Neuron (in vitro differentiated cells): ENCODE data around the gene NYAP1.

Source experiments
- H2AFZ ChIP-seq: one replicate; pipeline ENCODE4 v1.6.1; 2013; ENCODE audit warnings: low read depth, mild to moderate bottlenecking, inconsistent platforms, low read length, moderate library complexity
- H3K27me3 ChIP-seq: one replicate; pipeline ENCODE4 v1.6.1; 2013; ENCODE audit warnings: low read length; ENCODE audit not compliant: insufficient read depth
- H3K36me3 ChIP-seq: one replicate; pipeline ENCODE4 v1.6.1; 2013; ENCODE audit warnings: low read length; ENCODE audit not compliant: insufficient read depth
- H3K4me1 ChIP-seq: one replicate; pipeline ENCODE4 v1.6.1; 2013; ENCODE audit warnings: low read length; ENCODE audit not compliant: insufficient read depth
- H3K4me3 ChIP-seq: 2 replicates; pipeline ENCODE4 v1.5.1; 2013; ENCODE audit warnings: mild to moderate bottlenecking, low read length, moderate library complexity
- H3K9me3 ChIP-seq: one replicate; pipeline ENCODE4 v1.6.1; 2013; ENCODE audit warnings: low read length

NYAP1 gene

DNA sequence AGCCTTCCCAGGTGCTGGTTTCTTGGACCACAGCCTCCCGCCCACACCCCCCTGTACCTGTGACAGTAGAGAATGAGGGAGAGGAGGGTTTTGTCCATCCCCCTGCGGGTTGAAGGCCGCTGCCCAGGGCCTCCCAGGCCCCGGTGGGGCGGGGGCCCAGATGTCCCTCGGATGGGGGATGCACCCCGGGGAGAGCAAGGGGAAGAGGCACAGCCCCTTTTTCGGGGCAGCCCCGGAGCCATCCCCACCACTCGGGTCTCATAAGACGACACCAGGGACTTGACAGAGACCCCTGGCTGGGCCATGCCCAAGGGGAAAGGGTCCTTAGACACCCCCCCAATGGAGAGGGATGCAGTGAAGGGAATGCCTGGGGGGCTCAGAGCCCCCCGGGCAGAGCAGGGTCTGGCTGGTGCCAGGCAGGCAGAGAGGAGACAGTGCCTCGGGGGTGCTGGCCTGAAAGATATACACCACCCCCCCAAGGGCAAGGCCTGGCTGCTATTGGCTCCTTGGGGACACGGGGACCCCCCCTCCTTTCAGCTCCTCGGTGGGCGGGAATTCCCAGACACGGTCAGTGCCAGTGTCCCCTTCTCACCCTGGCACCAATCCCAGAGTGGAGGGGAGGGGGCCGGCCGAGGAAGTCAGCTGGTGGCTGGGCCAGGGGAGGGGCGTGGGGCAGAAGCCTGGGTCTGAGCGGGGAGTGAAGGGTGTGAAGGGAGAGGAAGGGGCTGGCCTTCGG, 15.9 kb upstream of the NYAP1 start:
- Histone ChIP-seq H3K27me3 (no peaks in the 10 kb centered on the region), H2AFZ (no peak overlapping the region), H3K9me3 (no peaks in the 10 kb centered on the region), H3K4me3 (no peak overlapping the region), H3K36me3 (peaks cover 5% of the 10 kb centered on the region), H3K4me1 (no peaks in the 10 kb centered on the region)

DNA sequence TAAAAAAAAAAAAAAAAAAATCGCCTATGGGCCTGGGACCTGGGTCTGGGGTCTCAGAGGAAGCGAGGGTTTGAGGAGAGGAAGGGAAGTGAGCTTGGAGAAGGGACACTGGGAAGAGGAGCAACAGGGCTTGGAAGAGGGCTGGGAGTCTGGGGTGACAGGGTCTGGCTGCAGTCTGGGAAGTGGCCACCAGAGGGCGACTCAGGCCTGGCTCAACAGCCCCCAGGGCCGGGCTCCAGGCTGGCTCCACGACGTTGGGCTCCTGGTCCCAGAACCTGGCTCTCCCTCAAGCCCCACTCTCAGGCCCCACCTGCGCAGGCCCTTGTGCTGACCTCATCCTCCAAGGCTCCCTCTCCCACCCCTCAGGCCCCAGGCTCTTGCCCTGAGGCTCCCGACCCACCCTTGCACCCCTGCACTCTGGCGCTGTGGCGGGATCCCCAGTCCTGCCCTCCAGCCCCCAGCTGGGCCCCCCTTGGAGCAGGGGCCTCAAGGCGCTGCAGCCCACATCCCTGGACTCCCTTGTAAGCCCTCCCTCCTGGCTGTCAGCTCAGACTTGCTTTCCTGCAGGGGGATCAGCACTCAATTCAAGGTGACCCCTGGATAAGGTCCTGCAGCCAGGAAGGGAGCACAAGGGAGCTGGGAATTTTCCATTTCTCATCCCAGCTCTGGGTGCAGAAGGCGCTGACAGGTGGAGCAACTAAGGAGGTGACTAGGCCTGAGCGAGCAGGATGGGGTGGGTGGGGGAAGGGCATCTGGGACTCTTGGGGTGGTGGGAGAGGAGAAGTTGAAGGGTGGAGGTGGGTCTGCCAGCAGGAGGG, 14.3 kb upstream of the NYAP1 start:
- no peak overlapping the region for H2AFZ ChIP-seq
- H3K9me3 ChIP-seq: no peaks in the 10 kb centered on the region
- H3K4me3 ChIP-seq: no peak overlapping the region
- H3K36me3 ChIP-seq: peaks cover 10% of the 10 kb centered on the region
- no peaks in the 10 kb centered on the region for H3K27me3 ChIP-seq
- no peaks in the 10 kb centered on the region for H3K4me1 ChIP-seq

DNA sequence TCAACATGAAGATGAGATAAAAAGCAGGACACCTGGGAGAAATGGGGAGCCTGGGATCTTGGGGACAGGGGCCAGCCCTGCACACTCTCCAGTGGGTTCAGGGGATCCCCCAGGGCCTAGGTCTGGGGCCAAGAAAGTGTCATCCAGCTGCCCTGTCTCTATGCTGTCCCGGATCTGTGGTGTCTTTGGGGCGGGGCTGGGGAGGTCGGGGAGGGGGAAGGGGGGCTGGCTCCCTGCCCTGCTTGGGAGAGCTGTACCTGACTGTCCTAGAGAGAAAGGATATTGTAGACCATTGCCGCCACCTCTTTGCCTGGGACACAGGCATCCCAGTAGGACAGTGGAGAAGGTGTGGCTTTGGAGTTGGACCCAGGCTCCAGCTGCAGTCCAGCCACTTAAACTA, 12.7 kb upstream of the NYAP1 start:
- H2AFZ ChIP-seq: no peak overlapping the region
- H3K4me3 ChIP-seq: no peak overlapping the region
- peaks cover 11% of the 10 kb centered on the region for H3K36me3 ChIP-seq
- peaks cover 8% of the 10 kb centered on the region for H3K4me1 ChIP-seq
- no peaks in the 10 kb centered on the region for H3K27me3 ChIP-seq
- no peaks in the 10 kb centered on the region for H3K9me3 ChIP-seq

DNA sequence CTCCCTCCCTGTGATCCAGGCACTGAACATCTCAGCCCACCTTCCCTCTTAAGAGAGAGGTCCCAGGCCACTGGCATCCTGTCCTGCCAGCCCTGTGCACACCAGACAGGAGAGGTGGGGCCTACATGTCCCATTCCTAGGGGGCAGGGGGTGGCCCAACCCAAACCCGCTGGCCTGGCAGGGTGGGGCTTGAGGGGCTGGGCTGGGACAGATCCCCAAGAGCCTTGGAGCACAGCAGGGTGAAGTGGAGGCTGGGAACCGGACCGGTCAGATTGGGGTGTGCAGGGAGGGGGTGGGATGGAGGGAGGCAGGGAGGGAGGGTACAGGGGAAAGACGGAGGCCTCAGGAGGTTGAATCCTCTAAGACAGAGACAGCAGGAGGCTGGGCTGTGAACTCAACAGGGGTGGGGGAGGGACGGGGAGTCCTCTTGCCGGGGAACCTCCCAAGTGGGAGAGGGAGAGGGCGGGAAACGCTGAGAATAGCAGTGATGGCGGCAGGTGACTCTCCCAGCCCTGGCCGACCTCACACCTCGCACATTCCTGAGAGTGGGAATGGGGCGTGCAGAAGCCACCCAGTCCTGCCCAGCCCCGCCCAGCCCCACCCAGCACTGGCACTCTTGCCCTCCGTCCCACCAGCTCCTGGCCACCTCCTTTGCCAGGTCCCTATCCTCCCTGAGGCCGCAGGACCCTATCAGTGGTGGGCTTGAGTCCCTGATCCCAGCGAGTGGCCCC, 11.4 kb upstream of the NYAP1 start:
- Histone ChIP-seq H3K27me3 (no peaks in the 10 kb centered on the region), H3K9me3 (no peaks in the 10 kb centered on the region), H3K36me3 (peaks cover 10% of the 10 kb centered on the region), H3K4me1 (peaks cover 19% of the 10 kb centered on the region), H2AFZ (no peak overlapping the region), H3K4me3 (no peak overlapping the region)

DNA sequence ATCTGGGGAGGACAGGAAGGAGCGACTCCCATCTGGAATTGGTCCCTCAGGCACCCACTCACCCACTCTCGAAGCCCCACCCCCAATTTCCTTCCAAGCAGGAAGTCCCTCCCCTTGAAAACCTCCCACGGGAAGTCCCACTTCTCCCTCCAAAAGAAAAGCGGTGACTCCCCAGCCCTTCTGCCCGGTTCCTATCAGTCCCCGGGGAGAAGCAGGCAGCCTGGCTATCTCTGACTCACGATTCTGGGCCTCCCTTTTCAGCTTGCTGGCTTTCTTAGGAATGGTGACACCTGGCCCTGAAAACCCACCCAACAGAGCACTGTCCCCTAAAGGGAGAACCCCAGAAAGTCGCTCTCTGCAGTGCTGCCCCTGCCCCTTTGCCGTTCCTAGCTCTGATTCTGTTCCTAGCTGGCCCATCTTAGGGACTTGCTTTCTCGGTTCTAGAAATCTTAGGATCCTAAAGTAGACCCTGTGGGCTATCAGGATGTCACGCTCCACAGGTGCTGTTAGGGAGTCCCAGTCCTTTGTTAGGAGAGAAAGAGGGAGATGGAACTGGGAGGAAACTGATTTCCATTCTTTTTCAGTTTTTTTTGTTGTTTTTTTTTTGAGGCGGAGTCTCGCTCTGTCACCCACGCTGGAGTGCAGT, 10.8 kb upstream of the NYAP1 start:
- no peak overlapping the region for H2AFZ ChIP-seq
- H3K4me3 ChIP-seq: no peak overlapping the region
- H3K4me1 ChIP-seq: peaks cover 25% of the 10 kb centered on the region
- no peaks in the 10 kb centered on the region for H3K9me3 ChIP-seq
- H3K36me3 ChIP-seq: peaks cover 9% of the 10 kb centered on the region
- no peaks in the 10 kb centered on the region for H3K27me3 ChIP-seq

DNA sequence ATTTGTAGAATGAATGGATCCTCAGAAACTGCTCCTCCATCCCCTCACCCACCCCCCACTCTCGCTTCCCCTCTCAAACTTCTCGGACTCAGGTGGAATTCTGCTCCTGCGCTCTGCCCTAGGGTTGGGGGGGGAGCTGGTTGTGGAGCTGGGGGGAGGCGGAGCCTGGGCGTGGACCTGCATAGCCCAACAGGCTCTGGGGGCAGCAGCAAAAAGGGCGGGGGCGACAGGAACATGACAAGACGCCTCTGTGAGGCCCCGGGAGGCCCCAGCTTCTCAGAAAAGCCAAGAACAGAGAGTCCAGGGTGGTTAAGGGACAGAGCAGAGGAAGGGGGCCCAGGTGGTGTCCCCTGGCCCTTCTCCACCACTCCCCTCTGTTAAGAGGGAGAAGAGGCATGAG, 8.2 kb upstream of the NYAP1 start:
- Histone ChIP-seq H3K4me1 (peaks cover 35% of the 10 kb centered on the region), H3K9me3 (no peaks in the 10 kb centered on the region), H2AFZ (no peak overlapping the region), H3K27me3 (no peaks in the 10 kb centered on the region), H3K36me3 (peaks cover 9% of the 10 kb centered on the region), H3K4me3 (no peak overlapping the region)

DNA sequence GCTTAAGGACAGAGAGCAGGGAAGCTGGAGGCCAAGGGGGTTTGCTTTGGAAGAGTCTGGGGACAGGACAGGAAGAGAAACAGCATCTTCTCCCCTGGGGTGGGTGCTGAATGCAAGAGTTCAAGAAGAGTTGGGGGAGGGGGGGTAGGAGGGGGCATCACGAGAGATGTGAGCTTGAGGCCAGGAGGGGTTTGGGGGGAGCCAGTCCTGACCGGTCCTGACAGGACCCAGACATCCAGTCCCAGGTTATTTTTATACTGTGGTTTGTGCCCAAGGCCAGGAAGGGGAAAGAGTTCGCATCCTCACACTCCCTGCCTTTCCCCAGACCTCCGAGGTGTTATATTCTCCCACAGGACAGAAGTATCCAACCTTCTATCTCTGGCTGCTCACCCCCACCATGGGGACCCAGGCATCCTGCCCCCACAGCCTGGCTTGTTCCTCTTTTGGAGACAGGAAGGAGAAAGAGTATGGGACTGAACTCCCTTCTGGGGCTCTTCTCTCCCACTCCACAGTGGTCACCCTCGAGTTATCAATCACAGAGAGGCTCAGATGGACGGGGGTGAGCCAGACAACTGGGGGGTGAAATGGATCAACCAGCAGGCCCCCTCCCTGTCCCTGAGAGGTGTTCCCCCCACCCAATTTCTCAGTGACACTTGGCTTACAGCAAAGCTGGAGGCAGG, 7.5 kb upstream of the NYAP1 start:
- peaks cover 9% of the 10 kb centered on the region for H3K36me3 ChIP-seq

DNA sequence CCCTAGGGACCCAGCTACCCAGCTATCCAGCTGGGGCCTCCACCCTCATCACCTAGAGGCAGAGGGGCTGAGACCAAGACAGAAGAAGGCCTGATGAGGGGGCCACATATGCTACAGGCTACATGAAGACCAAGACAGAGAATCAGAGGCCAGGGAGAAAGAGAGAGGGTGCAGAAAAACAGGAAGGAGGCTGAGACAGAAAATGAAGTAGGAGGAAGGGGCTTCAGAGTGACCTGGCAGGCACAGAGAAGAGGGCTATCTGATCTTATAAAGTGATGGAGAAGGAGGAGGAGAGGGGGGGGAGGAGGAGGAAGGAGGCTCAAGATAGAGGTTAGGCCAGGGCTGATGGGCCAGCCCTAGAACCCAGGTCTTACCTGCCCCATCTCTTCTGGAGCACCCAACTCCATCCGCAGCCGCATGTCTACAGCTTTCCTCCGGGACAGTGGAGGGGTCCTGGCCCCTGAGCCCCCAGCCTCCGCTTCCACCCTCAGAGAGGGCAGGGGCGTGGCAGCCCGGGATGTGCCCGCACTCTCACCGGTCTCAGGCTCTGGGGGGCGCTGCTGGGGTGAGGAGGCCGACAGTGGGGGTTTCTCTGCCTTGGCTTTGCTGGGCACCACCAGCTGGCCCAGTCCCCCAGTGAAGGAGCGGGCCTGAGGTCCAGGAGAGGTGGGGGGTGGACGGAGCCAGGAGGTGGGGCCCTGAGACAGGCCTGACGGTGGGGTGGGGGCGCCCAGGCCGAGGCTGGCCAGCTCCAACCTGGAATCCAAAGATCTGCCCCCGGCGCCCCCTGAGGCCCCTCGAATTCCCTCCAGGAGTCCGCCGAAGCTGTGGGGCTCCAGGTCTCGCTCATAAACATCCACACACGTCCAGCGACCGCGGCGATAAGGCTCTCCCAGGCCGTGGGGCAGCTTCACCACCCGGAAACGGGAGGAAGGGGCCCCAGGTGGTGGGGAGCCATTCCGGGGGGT, 6.5 kb upstream of the NYAP1 start:
- Histone ChIP-seq H3K4me3 (no peak overlapping the region), H3K36me3 (peaks cover 6% of the 10 kb centered on the region), H3K27me3 (no peaks in the 10 kb centered on the region), H3K9me3 (no peaks in the 10 kb centered on the region), H2AFZ (no peak overlapping the region), H3K4me1 (peaks cover 35% of the 10 kb centered on the region)

More for the DNA sequence above, 7.5 kb upstream of the NYAP1 start:
- no peak overlapping the region for H3K4me3 ChIP-seq
- no peaks in the 10 kb centered on the region for H3K9me3 ChIP-seq
- no peaks in the 10 kb centered on the region for H3K27me3 ChIP-seq
- no peak overlapping the region for H2AFZ ChIP-seq
- peaks cover 35% of the 10 kb centered on the region for H3K4me1 ChIP-seq

DNA sequence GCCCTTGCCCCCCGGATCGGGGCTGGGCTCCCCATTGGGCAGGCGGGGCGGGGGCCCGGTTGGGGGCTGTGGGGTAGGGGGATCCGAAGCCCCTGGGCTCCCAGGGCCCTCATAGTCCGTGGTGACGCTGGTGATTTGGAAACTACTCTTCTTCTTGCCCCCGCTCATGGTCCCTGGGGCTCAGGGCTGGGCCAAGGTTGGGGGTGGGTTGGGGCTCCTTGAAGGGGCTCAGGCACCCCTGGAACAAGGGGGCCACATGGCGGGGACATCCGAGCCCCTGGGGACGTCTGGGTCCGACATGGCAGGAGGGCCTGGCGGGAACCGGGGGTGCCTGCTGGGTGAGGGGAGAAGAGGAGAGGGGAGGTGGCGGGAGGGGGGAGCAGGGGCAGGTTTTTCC, 5.9 kb upstream of the NYAP1 start:
- Histone ChIP-seq H3K36me3 (peaks cover 6% of the 10 kb centered on the region), H3K4me1 (peaks cover 37% of the 10 kb centered on the region), H2AFZ (no peak overlapping the region)

DNA sequence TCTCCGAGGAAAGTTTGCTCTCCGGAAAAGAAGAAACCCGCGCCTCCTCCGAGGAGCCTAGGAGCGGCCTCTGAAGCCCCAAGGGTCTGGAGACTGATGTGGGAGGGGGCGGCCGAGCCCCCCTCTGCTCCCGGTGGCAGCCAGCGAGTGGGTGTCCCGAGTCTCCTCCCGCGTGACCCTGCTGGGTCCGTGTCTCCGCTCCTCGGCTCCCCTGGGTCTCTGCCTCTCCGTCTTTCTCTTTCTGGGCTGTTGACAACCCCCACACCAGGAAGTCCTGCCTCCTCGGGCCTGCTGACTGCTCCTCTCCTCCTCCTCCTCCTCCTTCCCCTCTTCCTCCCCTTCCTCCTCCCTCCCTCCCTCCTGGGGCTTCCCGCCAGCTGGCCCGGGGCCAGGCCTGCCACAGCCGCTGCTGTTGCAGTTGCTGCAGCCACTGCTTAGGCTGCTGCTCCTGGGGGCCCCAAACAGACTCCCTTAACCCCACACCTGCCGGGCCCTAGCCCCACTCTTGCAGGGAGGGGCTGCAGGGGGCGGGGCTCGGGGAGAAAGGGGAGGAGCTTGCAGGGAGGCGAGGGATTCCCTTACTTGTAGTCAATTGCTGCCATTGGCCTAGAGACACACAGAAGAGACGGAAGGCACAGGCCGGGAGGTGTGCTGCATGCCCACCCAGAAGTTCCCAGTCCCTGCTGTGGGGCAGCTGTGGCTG, 4.6 kb upstream of the NYAP1 start, which contains the start of gene TSC22D4:
Gene TSC22D4, minus strand, starts transcription at position 257 of the 703 bp plus-strand sequence. CDS start 1,176 bp downstream, outside the sequence.
- H3K36me3 ChIP-seq: peaks cover 4% of the 10 kb centered on the region
- peaks cover 40% of the 10 kb centered on the region for H3K4me1 ChIP-seq
- H3K4me3 ChIP-seq: peak within 1 kb of the TSS; percentile 85
- H3K27me3 ChIP-seq: no peaks in the 10 kb centered on the region
- no peaks in the 10 kb centered on the region for H3K9me3 ChIP-seq
- peak within 1 kb of the TSS; percentile 31 for H2AFZ ChIP-seq

More for the DNA sequence above, 5.9 kb upstream of the NYAP1 start:
- no peaks in the 10 kb centered on the region for H3K27me3 ChIP-seq
- H3K4me3 ChIP-seq: peak overlapping the region; percentile 85
- no peaks in the 10 kb centered on the region for H3K9me3 ChIP-seq

DNA sequence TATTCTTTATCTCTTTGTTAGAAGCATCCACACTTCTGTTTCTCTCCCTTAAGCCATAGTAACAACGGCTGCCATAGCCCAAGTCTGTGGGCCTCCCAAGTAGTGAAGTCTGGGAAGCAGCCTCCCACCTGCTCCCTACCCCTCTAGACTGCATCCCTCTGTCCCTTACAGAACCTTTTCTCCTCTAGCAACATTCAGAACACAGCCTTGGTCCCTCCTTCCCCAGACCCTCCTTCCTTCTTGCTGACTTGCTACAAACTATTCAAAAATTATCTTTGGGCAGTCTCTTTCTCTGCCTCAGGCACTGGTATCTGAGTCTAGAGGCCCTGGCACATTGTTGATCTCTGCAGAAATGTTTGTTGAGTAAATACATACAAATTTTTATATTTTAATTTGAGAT, 2.3 kb upstream of the NYAP1 start:
- no peaks in the 10 kb centered on the region for H3K36me3 ChIP-seq
- H2AFZ ChIP-seq: no peak overlapping the region

More for the DNA sequence above, 2.3 kb upstream of the NYAP1 start:
- H3K4me1 ChIP-seq: peaks cover 45% of the 10 kb centered on the region
- H3K9me3 ChIP-seq: no peaks in the 10 kb centered on the region
- H3K27me3 ChIP-seq: no peaks in the 10 kb centered on the region
- H3K4me3 ChIP-seq: no peak overlapping the region
